ENCODE measurements around the gene TUBAL3.

The TUBAL3 gene

DNA sequence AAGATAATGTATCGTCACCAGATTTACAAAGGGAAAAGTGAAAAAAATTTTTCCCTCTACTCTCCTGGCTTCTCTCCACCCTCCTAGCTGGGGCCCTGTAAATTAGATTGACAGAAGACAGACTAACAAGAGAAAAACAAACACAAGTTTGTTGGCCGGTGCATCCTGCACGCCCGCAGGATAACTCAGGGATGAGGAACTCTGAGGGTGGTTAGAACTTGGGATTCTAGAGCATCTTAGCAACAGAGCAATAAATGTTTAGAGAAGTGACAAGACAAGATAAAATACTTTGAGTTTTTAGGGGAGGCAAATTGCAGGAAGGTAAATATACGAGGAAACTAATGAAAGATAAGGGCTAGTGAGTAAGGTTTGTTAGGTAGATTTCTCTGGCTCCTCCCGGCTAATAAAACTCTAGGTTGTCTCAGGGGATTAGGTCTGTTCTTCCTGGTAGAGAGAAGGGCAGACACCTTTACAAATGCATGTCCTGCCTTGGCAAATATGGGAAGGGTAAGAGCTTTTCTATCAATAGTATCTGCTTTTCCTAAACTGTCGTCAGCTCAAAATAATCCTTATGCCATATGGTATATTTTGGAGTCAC, 44.2 kb downstream of the TUBAL3 start:
- no peaks in the 10 kb centered on the region for H3K9me3 ChIP-seq (ENCODE audit: control insufficient read depth, insufficient read depth, low read length)
- H3K4me1 ChIP-seq (ENCODE audit: control insufficient read depth, insufficient read depth, low read length) = no peaks in the 10 kb centered on the region
- H3K9ac ChIP-seq (ENCODE audit: low read depth, low read length) = no peak overlapping the region
- no peaks in the 10 kb centered on the region for H3K27me3 ChIP-seq (ENCODE audit: control insufficient read depth, insufficient read depth, low read length)
- H3K36me3 ChIP-seq (ENCODE audit: control insufficient read depth, insufficient read depth, low read length) = no peaks in the 10 kb centered on the region
- no peak overlapping the region for H3K27ac ChIP-seq (ENCODE audit: low read depth, low read length)
- no peak overlapping the region for H3K4me3 ChIP-seq (ENCODE audit: low read depth, low read length)

DNA sequence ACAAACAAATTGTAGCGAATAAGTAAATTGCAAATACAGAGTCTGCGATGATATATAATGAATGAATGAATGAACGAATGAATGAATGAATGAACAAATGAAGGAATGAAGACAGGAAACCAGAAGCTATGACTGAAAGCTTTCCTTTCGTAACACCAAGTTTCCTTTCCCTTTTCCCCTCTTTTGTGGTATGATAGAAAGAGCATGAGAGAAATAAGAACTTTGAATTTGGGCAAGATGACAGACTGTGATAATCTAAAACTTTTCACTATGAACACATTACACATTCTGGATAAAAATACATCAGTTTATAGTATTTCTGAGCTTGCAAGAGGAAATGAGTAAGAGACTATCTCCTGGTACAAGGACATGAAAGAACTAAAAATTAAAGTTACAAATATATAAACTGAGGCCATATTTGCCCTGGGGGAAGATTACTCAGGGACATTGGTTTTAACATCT, 48.3 kb downstream of the TUBAL3 start:
- Histone ChIP-seq H3K36me3 (ENCODE audit: control insufficient read depth, insufficient read depth, low read length) (no peaks in the 10 kb centered on the region), H3K9ac (ENCODE audit: low read depth, low read length) (no peak overlapping the region), H3K4me3 (ENCODE audit: low read depth, low read length) (no peak overlapping the region), H3K4me1 (ENCODE audit: control insufficient read depth, insufficient read depth, low read length) (0 out of 2 replicates have a peak, but pooled peaks cover 3% of the 10 kb centered on the region), H3K27ac (ENCODE audit: low read depth, low read length) (no peak overlapping the region), H3K9me3 (ENCODE audit: control insufficient read depth, insufficient read depth, low read length) (no peaks in the 10 kb centered on the region), H3K27me3 (ENCODE audit: control insufficient read depth, insufficient read depth, low read length) (no peaks in the 10 kb centered on the region)

DNA sequence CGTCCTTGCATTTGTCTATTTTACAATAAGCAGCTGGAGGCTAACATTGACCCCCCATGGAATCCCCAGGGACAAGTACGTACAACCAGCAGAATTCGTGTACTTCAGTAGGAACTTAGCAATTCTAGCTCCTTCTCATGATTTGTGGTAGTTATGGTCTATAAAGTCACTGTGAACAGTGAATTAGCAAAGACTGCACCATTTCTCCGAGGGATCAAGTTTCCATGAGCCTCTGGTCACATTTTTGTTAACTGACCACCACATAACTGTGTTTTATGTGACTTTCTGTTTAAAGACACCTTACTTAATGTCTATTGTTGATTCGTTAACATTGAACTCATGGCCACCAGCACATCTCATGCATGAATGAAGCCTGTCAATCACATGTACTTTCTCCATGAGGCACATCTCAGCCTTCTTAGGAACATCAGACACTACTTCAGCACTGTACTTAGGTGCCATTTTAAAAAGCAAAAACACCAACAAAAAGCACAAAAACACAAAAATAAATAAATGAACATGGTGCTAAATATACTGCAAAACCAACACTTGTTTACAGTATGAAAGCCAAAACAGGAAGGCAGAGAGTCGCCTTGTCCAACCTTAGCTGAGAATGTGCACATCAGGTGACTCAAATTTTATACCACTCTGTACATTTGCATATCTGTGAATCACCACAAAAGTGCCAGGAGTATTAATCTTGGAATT, 48.9 kb downstream of the TUBAL3 start:
- 0 out of 2 replicates have a peak, but pooled peaks cover 3% of the 10 kb centered on the region for H3K4me1 ChIP-seq (ENCODE audit: control insufficient read depth, insufficient read depth, low read length)
- no peaks in the 10 kb centered on the region for H3K9me3 ChIP-seq (ENCODE audit: control insufficient read depth, insufficient read depth, low read length)
- no peak overlapping the region for H3K9ac ChIP-seq (ENCODE audit: low read depth, low read length)
- H3K4me3 ChIP-seq (ENCODE audit: low read depth, low read length) = no peak overlapping the region
- H3K27ac ChIP-seq (ENCODE audit: low read depth, low read length) = no peak overlapping the region
- no peaks in the 10 kb centered on the region for H3K36me3 ChIP-seq (ENCODE audit: control insufficient read depth, insufficient read depth, low read length)
- H3K27me3 ChIP-seq (ENCODE audit: control insufficient read depth, insufficient read depth, low read length) = no peaks in the 10 kb centered on the region

DNA sequence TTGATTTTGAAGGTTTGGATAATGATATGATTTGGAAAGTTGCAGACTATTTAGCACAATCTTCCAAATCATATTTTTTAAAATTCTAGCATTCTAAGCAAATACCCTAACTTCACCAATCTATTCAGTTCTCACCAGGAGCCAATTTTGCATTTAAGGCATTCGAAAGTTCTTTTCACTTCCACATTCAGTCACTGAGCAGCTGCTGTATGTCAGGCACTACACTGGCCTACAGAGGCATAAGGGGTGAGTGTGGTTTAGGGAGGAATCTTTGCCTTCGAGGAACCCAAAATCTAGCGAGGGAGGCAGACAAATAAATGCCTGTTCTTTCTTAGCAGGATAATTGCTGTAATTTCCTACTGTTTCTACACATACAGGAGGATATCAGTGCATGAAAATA, 50.6 kb downstream of the TUBAL3 start:
- Histone ChIP-seq H3K27ac (ENCODE audit: low read depth, low read length) (no peak overlapping the region), H3K27me3 (ENCODE audit: control insufficient read depth, insufficient read depth, low read length) (no peaks in the 10 kb centered on the region), H3K9me3 (ENCODE audit: control insufficient read depth, insufficient read depth, low read length) (no peaks in the 10 kb centered on the region), H3K9ac (ENCODE audit: low read depth, low read length) (no peak overlapping the region), H3K4me3 (ENCODE audit: low read depth, low read length) (no peak overlapping the region), H3K36me3 (ENCODE audit: control insufficient read depth, insufficient read depth, low read length) (no peaks in the 10 kb centered on the region), H3K4me1 (ENCODE audit: control insufficient read depth, insufficient read depth, low read length) (0 out of 2 replicates have a peak, but pooled peaks cover 3% of the 10 kb centered on the region)

DNA sequence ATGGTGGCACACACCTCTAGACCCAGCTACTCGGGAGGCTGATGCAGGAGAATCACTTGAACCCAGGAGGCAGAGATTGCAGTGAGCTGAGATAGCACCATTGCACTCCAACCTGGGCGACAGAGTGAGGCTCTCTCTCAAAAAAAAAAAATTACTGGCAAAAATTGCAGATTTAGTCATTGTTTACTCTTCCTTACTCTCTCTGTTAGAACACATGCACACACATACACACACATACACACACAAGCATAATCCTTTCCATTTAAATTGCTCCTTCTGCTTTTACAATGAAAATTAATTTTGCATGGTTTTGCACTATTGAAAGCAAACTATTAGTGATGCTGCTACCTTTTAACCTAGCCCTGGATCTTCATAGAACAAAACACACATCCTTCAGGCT, 55.3 kb downstream of the TUBAL3 start:
- Histone ChIP-seq H3K9me3 (ENCODE audit: control insufficient read depth, insufficient read depth, low read length) (no peaks in the 10 kb centered on the region), H3K36me3 (ENCODE audit: control insufficient read depth, insufficient read depth, low read length) (no peaks in the 10 kb centered on the region), H3K9ac (ENCODE audit: low read depth, low read length) (no peak overlapping the region), H3K4me3 (ENCODE audit: low read depth, low read length) (no peak overlapping the region), H3K27me3 (ENCODE audit: control insufficient read depth, insufficient read depth, low read length) (no peaks in the 10 kb centered on the region), H3K27ac (ENCODE audit: low read depth, low read length) (no peak overlapping the region), H3K4me1 (ENCODE audit: control insufficient read depth, insufficient read depth, low read length) (peaks cover 6% of the 10 kb centered on the region; the same call in 1 of the 2 replicates)

DNA sequence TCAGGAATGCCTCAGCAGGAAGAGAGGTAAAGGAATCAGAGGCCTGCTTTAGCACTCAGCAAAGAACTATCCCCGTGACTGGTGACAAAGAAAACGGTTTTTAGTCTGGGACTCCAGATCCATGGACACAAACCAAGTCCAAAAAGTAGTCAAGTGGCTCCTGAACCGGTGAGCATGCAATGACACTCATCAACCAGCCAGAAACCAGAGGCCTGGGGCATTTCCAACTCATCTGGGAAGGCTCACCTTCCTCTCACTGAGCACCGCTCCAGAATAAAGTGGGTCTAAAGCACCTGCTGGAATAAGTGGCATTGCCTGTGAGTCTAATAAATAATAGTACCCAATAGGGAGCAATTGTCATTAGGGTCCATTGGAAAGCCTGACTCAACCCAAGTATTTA, 57.7 kb downstream of the TUBAL3 start:
- no peaks in the 10 kb centered on the region for H3K9me3 ChIP-seq (ENCODE audit: control insufficient read depth, insufficient read depth, low read length)
- peaks cover 3% of the 10 kb centered on the region; the same call in 1 of the 2 replicates for H3K4me1 ChIP-seq (ENCODE audit: control insufficient read depth, insufficient read depth, low read length)
- no peak overlapping the region for H3K4me3 ChIP-seq (ENCODE audit: low read depth, low read length)
- no peaks in the 10 kb centered on the region for H3K36me3 ChIP-seq (ENCODE audit: control insufficient read depth, insufficient read depth, low read length)
- H3K27me3 ChIP-seq (ENCODE audit: control insufficient read depth, insufficient read depth, low read length) = no peaks in the 10 kb centered on the region
- no peak overlapping the region for H3K9ac ChIP-seq (ENCODE audit: low read depth, low read length)
- H3K27ac ChIP-seq (ENCODE audit: low read depth, low read length) = no peak overlapping the region

DNA sequence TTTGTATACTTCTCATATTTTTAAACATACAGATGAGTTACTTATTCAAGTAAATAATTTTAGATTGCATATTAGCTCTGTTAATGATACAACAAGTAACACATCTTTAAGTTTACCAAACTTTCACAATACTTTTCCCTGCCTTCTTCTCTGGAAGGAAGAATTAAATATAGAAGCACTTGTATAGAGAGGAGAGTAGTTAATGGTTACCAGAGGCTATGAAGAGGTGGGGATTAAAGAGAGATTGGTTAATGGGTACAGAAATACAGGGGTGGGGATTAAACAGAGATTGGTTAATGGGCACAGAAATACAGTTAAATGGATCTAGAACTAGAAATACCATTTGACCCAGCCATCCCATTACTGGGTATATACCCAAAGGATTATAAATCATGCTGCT, 59.9 kb downstream of the TUBAL3 start:
- Histone ChIP-seq H3K4me3 (ENCODE audit: low read depth, low read length) (no peak overlapping the region), H3K27me3 (ENCODE audit: control insufficient read depth, insufficient read depth, low read length) (no peaks in the 10 kb centered on the region), H3K27ac (ENCODE audit: low read depth, low read length) (no peak overlapping the region), H3K9me3 (ENCODE audit: control insufficient read depth, insufficient read depth, low read length) (no peaks in the 10 kb centered on the region), H3K4me1 (ENCODE audit: control insufficient read depth, insufficient read depth, low read length) (peaks cover 3% of the 10 kb centered on the region; the same call in 1 of the 2 replicates), H3K9ac (ENCODE audit: low read depth, low read length) (no peak overlapping the region), H3K36me3 (ENCODE audit: control insufficient read depth, insufficient read depth, low read length) (no peaks in the 10 kb centered on the region)

DNA sequence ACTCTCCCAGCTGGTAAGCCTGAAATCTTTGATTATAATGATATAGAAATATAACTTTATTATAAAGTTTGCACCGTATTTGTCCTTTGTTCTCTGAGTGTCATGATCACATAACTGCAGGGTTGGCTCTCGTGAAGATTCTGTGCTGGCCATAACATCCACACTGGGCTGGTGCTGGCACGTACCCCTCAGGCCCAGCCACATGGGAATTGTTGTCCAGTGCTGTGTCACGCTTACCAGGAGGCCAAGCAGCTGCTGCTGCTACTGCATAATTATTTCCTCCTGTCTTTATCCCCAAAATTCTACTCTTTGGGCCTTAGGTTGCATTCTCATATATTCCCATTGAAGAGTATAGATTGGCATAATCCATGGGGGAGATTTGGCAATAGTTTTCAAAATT, 60.6 kb downstream of the TUBAL3 start:
- Histone ChIP-seq H3K27me3 (ENCODE audit: control insufficient read depth, insufficient read depth, low read length) (no peaks in the 10 kb centered on the region), H3K4me1 (ENCODE audit: control insufficient read depth, insufficient read depth, low read length) (peaks cover 3% of the 10 kb centered on the region; the same call in 1 of the 2 replicates), H3K36me3 (ENCODE audit: control insufficient read depth, insufficient read depth, low read length) (no peaks in the 10 kb centered on the region), H3K9me3 (ENCODE audit: control insufficient read depth, insufficient read depth, low read length) (no peaks in the 10 kb centered on the region), H3K9ac (ENCODE audit: low read depth, low read length) (no peak overlapping the region), H3K27ac (ENCODE audit: low read depth, low read length) (no peak overlapping the region), H3K4me3 (ENCODE audit: low read depth, low read length) (no peak overlapping the region)

DNA sequence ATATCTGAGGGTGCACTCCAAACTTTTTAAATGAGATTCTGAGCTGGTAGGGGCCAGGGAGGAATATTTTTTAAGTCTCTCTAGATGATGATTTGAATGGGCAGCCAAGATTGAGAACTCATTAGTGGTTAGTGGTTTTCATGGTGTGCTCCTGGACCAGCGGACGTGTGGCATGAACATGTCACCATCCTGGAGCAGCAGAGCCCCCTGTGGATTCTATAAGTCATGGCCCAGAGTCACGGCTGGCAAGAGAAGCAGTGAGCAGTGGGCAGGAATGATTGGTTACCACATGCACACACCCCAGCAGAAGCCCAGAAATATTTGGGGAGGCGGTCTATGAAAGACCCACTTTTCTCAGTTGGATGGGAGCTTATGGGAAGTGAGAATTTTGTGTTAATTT, 61.1 kb downstream of the TUBAL3 start:
- no peaks in the 10 kb centered on the region for H3K27me3 ChIP-seq (ENCODE audit: control insufficient read depth, insufficient read depth, low read length)
- H3K9me3 ChIP-seq (ENCODE audit: control insufficient read depth, insufficient read depth, low read length) = no peaks in the 10 kb centered on the region
- H3K4me1 ChIP-seq (ENCODE audit: control insufficient read depth, insufficient read depth, low read length) = peaks cover 3% of the 10 kb centered on the region; the same call in 1 of the 2 replicates

More for the DNA sequence above, 61.1 kb downstream of the TUBAL3 start:
- Histone ChIP-seq H3K36me3 (ENCODE audit: control insufficient read depth, insufficient read depth, low read length) (no peaks in the 10 kb centered on the region), H3K27ac (ENCODE audit: low read depth, low read length) (no peak overlapping the region), H3K4me3 (ENCODE audit: low read depth, low read length) (no peak overlapping the region), H3K9ac (ENCODE audit: low read depth, low read length) (no peak overlapping the region)
